HCT116 (cell line): ENCODE data around the gene ITPR2. TPM values are rescaled to one million over a fixed set of nuclear protein-coding genes. Genes with fewer than 3 reads are reported as not detected.

Source experiments
- ATAC-seq: fragments of 200-7000 bp; cut with Tn5 transposase; 2 replicates; pipeline ENCODE4 v1.9.1; 2020; ENCODE audit warnings: mild to moderate bottlenecking, moderate library complexity
- BruUV-seq: library from RNA; stranded (reverse); fragments of 400-500 nt; replicated peaks from 2 replicates; lab custom pipeline; 2021; lab: Mats Ljungman, UMichigan
- CTCF ChIA-PET: fragments of 300-600 bp; sonication (Branson Sonifier 250); formaldehyde crosslinking; loops from one replicate; lab custom pipeline; 2021; ENCODE audit warnings: antibody characterized with exemption; lab: Charles Lee
- POLR2A ChIA-PET: fragments of 300-600, 350-600 bp; sonication (Branson Sonifier 250); formaldehyde crosslinking; loops from one replicate; lab custom pipeline; 2021; ENCODE audit warnings: antibody characterized with exemption; lab: Charles Lee
- RAD21 ChIA-PET, 2 experiments: fragments of 300-600 bp; sonication (Branson Sonifier 250); formaldehyde crosslinking; loops; one replicate each; lab custom pipeline; 2023; ENCODE audit warnings: low total read pairs in 2 of 2; ENCODE audit not compliant: uncharacterized antibody in 2 of 2, unreplicated experiment in 2 of 2, low non-redundant PET in 1 of 2; lab: Charles Lee
- DNase-seq: peaks from one replicate; pipeline ENCODE4 v3.0.0-alpha.2; 2010; ENCODE audit warnings: low read depth, low spot score
- H2AFZ ChIP-seq: fragments of 200-600 bp; shearing (Covaris generic), sonication (generic); 2 replicates; pipeline ENCODE4 v1.6.1; 2017; ENCODE audit warnings: low read depth, mixed run types, mixed read lengths, antibody characterized with exemption, low read length; ENCODE audit not compliant: poor library complexity, severe bottlenecking
- H3K27ac ChIP-seq: 2 replicates; pipeline ENCODE4 v1.5.1; 2012; ENCODE audit warnings: low read depth, low read length
- H3K27me3 ChIP-seq: fragments of 200-600 bp; sonication (generic); 2 replicates; pipeline ENCODE4 v1.6.1; 2016; ENCODE audit warnings: mixed run types, low read length, mixed read lengths; ENCODE audit not compliant: insufficient read depth
- H3K36me3 ChIP-seq, 2 experiments: fragments of 200-500 bp in 1 of 2; fragments of 200-600 bp in 1 of 2; sonication (Bioruptor generic) in 1 of 2; sonication (generic) in 1 of 2; 2 replicates each; pipeline versions ENCODE4 v1.5.1 to v1.6.1; 2014 to 2016; ENCODE audit warnings: low read length in 2 of 2, inconsistent platforms in 1 of 2, mixed read lengths in 1 of 2, mixed run types in 1 of 2; ENCODE audit not compliant: insufficient read depth in 2 of 2, control insufficient read depth in 1 of 2
- H3K4me1 ChIP-seq, 2 experiments: fragments of 200-600 bp in 1 of 2; sonication (generic) in 1 of 2; 2 replicates each; pipeline versions ENCODE4 v1.5.1 to v1.6.1; 2012 to 2017; ENCODE audit warnings: low read length in 2 of 2, inconsistent platforms in 1 of 2, mild to moderate bottlenecking in 1 of 2, mixed read lengths in 1 of 2, mixed run types in 1 of 2, moderate library complexity in 1 of 2; ENCODE audit not compliant: insufficient read depth in 2 of 2, control insufficient read depth in 1 of 2
- H3K4me2 ChIP-seq: fragments of 200-600 bp; sonication (generic); 2 replicates; pipeline ENCODE4 v1.6.1; 2017; ENCODE audit warnings: mixed run types, low read length, mixed read lengths
- H3K4me3 ChIP-seq, 2 experiments: fragments of 200-600 bp in 1 of 2; sonication (generic) in 1 of 2; replicated peaks in 1 of 2; 2 replicates each; pipeline ENCODE4 v1.5.1; 2011 to 2016; ENCODE audit warnings: low read length in 2 of 2, control low read depth in 1 of 2, low read depth in 1 of 2, mild to moderate bottlenecking in 1 of 2, mixed read lengths in 1 of 2, mixed run types in 1 of 2
- H3K79me2 ChIP-seq: fragments of 200-600 bp; sonication (generic); 2 replicates; pipeline ENCODE4 v1.6.1; 2017; ENCODE audit warnings: mild to moderate bottlenecking, mixed run types, low read length, moderate library complexity, mixed read lengths; ENCODE audit not compliant: insufficient read depth
- H3K9ac ChIP-seq: fragments of 200-600 bp; sonication (generic); 2 replicates; pipeline ENCODE4 v1.6.1; 2016; ENCODE audit warnings: low read length, mixed read lengths
- H3K9me2 ChIP-seq: fragments of 200-600 bp; sonication (generic), shearing (Covaris generic); 2 replicates; pipeline ENCODE4 v1.6.1; 2017; ENCODE audit warnings: mixed run types, mild to moderate bottlenecking, moderate library complexity; ENCODE audit not compliant: insufficient read depth
- H3K9me3 ChIP-seq, 2 experiments: fragments of 200-500 bp in 1 of 2; fragments of 200-600 bp in 1 of 2; sonication (Bioruptor generic) in 1 of 2; sonication (generic) in 1 of 2; 2 replicates each; pipeline ENCODE4 v1.6.1; 2014 to 2017; ENCODE audit warnings: low read length in 2 of 2, mixed read lengths in 2 of 2, inconsistent platforms in 1 of 2, low read depth in 1 of 2, mild to moderate bottlenecking in 1 of 2, mixed run types in 1 of 2, moderate library complexity in 1 of 2; ENCODE audit not compliant: control insufficient read depth in 1 of 2, insufficient read depth in 1 of 2
- H4K20me1 ChIP-seq: fragments of 200-600 bp; sonication (generic), shearing (Covaris generic); 2 replicates; pipeline ENCODE4 v1.6.1; 2017; ENCODE audit warnings: mixed run types, mild to moderate bottlenecking, moderate library complexity; ENCODE audit not compliant: insufficient read depth
- CEBPB ChIP-seq: IDR thresholded peaks from 2 replicates; pipeline ENCODE4 v1.6.1; 2012; ENCODE audit warnings: low read depth
- CTCF ChIP-seq, 3 experiments: fragments of 200-600 bp in 1 of 3; sonication (generic) in 1 of 3; IDR thresholded peaks in 2 of 3; conservative IDR thresholded peaks in 1 of 3; 2 replicates each; pipeline ENCODE4 v1.5.1; 2012 to 2017; ENCODE audit warnings: low read depth in 2 of 3, low read length in 2 of 3, antibody characterized with exemption in 1 of 3, borderline replicate concordance in 1 of 3, control low read depth in 1 of 3, mild to moderate bottlenecking in 1 of 3, mixed read lengths in 1 of 3, mixed run types in 1 of 3, moderate library complexity in 1 of 3; ENCODE audit not compliant: insufficient read depth in 1 of 3
- EGR1 ChIP-seq: IDR thresholded peaks from 2 replicates; pipeline ENCODE4 v1.6.1; 2012; ENCODE audit warnings: low read depth
- ELF1 ChIP-seq: IDR thresholded peaks from 2 replicates; pipeline ENCODE4 v1.6.1; 2012; ENCODE audit warnings: low read depth, borderline replicate concordance
- EZH2 ChIP-seq: fragments of 200-600 bp; sonication (generic); IDR thresholded peaks from 2 replicates; pipeline ENCODE4 v1.6.1; 2017; ENCODE audit warnings: antibody characterized with exemption, mixed run types
- FOSL1 ChIP-seq: IDR thresholded peaks from 2 replicates; pipeline ENCODE4 v1.6.1; 2012; ENCODE audit warnings: low read depth
- JUND ChIP-seq: IDR thresholded peaks from 2 replicates; pipeline ENCODE4 v1.6.1; 2012
- POLR2A ChIP-seq: IDR thresholded peaks from 2 replicates; pipeline ENCODE4 v1.7.0; 2011; ENCODE audit warnings: borderline replicate concordance; ENCODE audit not compliant: insufficient read depth, insufficient read length; ENCODE audit errors: extremely low read depth
- POLR2AphosphoS5 ChIP-seq: IDR thresholded peaks from 2 replicates; pipeline ENCODE4 v1.6.1; 2011; ENCODE audit warnings: mild to moderate bottlenecking, low read depth, low read length, moderate library complexity
- REST ChIP-seq: IDR thresholded peaks from 2 replicates; pipeline ENCODE4 v1.6.1; 2012; ENCODE audit warnings: low read depth
- SIN3A ChIP-seq: IDR thresholded peaks from 2 replicates; pipeline ENCODE4 v1.6.1; 2012; ENCODE audit warnings: low read depth
- SP1 ChIP-seq: IDR thresholded peaks from 2 replicates; pipeline ENCODE4 v1.6.1; 2012; ENCODE audit warnings: low read depth
- SRF ChIP-seq: IDR thresholded peaks from 2 replicates; pipeline ENCODE4 v1.6.1; 2012; ENCODE audit warnings: low read depth
- TCF7L2 ChIP-seq: IDR thresholded peaks from 2 replicates; pipeline ENCODE4 v1.7.0; 2011; ENCODE audit warnings: borderline replicate concordance, inconsistent platforms; ENCODE audit not compliant: insufficient read depth, insufficient read length; ENCODE audit errors: extremely low read depth
- YY1 ChIP-seq: IDR thresholded peaks from 2 replicates; pipeline ENCODE4 v1.6.1; 2011; ENCODE audit warnings: low read length, low read depth, moderate library complexity, mild to moderate bottlenecking; ENCODE audit not compliant: insufficient replicate concordance; ENCODE audit errors: extremely low read depth
- ZFX ChIP-seq: fragments of 450-650 bp; IDR thresholded peaks from 2 replicates; pipeline ENCODE4 v1.6.1; 2017
- ZNF274 ChIP-seq: fragments of 200-500 bp; sonication (Bioruptor generic); IDR thresholded peaks from 2 replicates; pipeline ENCODE4 v1.6.1; 2014; ENCODE audit warnings: mild to moderate bottlenecking, low read depth, low read length, inconsistent platforms
- intact Hi-C: fragments of 100-400 bp; cut with micrococcal nuclease; formaldehyde crosslinking; loops from 2 replicates; pipeline ENCODE4 v1.10.0; 2022
- total RNA-seq: library from RNA; stranded (reverse); gene quantifications from one replicate; pipeline ENCODE4 v1.2.1, GENCODE V29; 2021; ENCODE audit not compliant: unreplicated experiment
- TF ChIP-seq, protein P1 (sequence below): IDR thresholded peaks from 2 replicates; pipeline ENCODE4 v1.6.1; 2011; ENCODE audit warnings: mild to moderate bottlenecking, low read length, moderate library complexity; ENCODE audit not compliant: insufficient replicate concordance; ENCODE audit errors: extremely low read depth
- TF ChIP-seq, protein P2 (sequence below): IDR thresholded peaks from 2 replicates; pipeline ENCODE4 v1.6.1; 2012
- TF ChIP-seq, protein P3 (sequence below): IDR thresholded peaks from 2 replicates; pipeline ENCODE4 v1.6.1; 2012

ITPR2 gene
- total RNA-seq, 1 experiment from 2014 or later: 6.5 TPM

DNA sequence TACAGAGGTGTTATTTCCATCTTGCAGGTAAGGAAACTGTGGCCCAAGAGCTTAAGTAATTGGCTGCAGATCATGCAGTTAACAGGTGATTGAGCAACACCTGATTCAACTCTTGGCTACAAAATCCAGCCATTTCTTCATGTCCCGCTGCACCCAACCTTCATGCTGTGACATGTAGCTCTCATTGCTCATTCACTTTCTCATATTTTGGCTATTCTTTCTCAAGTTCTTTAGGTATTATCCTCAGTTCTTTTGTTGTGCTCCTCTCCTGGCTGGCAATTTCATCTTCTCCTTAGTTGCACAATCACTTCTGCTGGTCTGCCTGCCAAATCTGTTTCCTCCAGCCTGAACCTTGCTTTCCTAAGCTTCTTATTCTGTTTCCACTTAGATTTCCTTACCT, 336.8 kb downstream of the ITPR2 start:
- no peak overlapping the region for H3K27ac ChIP-seq
- CTCF ChIA-PET: no interaction called here
- H3K9me3 ChIP-seq: no peaks in the 10 kb centered on the region
- POLR2A ChIA-PET: no interaction called here
- ATAC-seq: no peak
- no peaks in the 10 kb centered on the region for H3K9me2 ChIP-seq
- H3K4me1 ChIP-seq: peaks cover 9 to 12% of the 10 kb centered on the region in 2 experiments
- H2AFZ ChIP-seq: no peak overlapping the region
- H3K27me3 ChIP-seq: no peaks in the 10 kb centered on the region
- no peak overlapping the region for H3K4me3 ChIP-seq
- no peaks in the 10 kb centered on the region for H3K79me2 ChIP-seq
- RAD21 ChIA-PET: no interaction called here
- no peak for DNase-seq
- TF ChIP-seq YY1 (no peak), EGR1 (no peak), CEBPB (no peak), POLR2AphosphoS5 (no peak), EZH2 (no peak), SRF (no peak), ZNF274 (no peak), SP1 (no peak), ZFX (no peak), REST (no peak), POLR2A (no peak), TCF7L2 (no peak), JUND (no peak), CTCF (IDR thresholded peaks at IDR 0.05 in 2 of 3, conservative IDR thresholded peaks at IDR 0.05 in 1 of 3; ENCODE audit: borderline replicate concordance in 1 of 3, insufficient read depth in 1 of 3, low read depth in 2 of 3, low read length in 2 of 3) (no peak), SIN3A (no peak), ELF1 (no peak), FOSL1 (no peak)
- TF ChIP-seq, protein P1, sequence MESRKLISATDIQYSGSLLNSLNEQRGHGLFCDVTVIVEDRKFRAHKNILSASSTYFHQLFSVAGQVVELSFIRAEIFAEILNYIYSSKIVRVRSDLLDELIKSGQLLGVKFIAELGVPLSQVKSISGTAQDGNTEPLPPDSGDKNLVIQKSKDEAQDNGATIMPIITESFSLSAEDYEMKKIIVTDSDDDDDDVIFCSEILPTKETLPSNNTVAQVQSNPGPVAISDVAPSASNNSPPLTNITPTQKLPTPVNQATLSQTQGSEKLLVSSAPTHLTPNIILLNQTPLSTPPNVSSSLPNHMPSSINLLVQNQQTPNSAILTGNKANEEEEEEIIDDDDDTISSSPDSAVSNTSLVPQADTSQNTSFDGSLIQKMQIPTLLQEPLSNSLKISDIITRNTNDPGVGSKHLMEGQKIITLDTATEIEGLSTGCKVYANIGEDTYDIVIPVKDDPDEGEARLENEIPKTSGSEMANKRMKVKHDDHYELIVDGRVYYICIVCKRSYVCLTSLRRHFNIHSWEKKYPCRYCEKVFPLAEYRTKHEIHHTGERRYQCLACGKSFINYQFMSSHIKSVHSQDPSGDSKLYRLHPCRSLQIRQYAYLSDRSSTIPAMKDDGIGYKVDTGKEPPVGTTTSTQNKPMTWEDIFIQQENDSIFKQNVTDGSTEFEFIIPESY: no peak
- TF ChIP-seq, protein P2, sequence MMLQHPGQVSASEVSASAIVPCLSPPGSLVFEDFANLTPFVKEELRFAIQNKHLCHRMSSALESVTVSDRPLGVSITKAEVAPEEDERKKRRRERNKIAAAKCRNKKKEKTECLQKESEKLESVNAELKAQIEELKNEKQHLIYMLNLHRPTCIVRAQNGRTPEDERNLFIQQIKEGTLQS: no peak
- TF ChIP-seq, protein P3, sequence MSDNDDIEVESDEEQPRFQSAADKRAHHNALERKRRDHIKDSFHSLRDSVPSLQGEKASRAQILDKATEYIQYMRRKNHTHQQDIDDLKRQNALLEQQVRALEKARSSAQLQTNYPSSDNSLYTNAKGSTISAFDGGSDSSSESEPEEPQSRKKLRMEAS: no peak
- TF ChIP-seq, all 23 proteins: peak for 0
- H3K9ac ChIP-seq: no peak overlapping the region
- BruUV-seq: no TSS peak
- H3K4me2 ChIP-seq: no peak overlapping the region
- H3K36me3 ChIP-seq: no peaks in the 10 kb centered on the region
- intact Hi-C loops: no loop called here
- H4K20me1 ChIP-seq: no peaks in the 10 kb centered on the region
